ENCODE results near the gene ATL3.
"Not testable (repeated sequence)": the region's sequence is repeated elsewhere in the genome, so short reads cannot be mapped to it uniquely, and the experiment has no call there.

The ATL3 gene

DNA sequence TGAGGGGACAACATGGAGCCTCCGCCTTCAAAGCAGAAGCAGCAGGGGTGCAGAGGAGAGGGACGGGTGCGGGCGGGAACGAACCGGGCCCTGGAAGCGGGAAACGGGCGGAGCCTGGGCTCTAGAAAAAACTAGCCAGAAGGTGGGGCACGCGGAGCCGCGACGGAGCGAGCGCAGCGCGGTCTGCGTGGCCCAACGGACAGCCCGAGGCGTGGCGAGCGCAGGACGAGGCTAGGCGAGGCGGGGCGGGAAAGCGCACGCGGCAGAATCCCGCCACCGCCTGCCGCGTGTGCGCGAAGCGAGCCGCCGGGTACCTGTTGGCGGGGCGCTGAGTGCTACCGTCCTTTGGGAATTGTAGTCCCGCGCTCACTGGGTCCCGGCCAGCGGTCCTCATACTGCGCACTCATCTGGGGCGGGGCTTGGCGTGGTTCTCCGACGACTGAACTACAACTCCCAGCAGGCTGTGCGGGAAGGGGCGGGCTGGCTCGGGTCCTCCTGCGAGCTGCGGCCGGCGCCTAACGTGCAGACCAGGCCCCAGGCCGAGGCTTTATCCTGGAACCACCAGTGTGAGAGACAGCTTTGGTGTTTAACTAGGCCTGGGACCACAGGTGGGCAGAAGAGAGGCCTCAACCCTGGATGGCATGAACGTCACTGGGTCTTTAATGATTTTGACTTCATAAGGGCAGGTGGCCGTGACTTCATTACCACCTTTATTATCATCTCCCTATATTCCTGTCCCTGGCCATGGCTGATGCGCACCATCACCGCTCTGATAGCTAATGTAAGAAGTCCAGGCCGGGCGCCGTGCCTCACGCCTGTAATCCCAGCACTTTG, at the start of gene ATL3:
Gene ATL3, minus strand, starts transcription at position 55 of the 834 bp plus-strand sequence. Its CDS starts 41 bp downstream, at position 14.
- peak; percentile 91 for DNase-seq (ENCODE audit: low spot score)

- no peak for DNase-seq (ENCODE audit: low spot score)
Observed at GRCh38 chr11:63720611-63721010, 49.4 kb upstream of the ATL3 start.

DNA sequence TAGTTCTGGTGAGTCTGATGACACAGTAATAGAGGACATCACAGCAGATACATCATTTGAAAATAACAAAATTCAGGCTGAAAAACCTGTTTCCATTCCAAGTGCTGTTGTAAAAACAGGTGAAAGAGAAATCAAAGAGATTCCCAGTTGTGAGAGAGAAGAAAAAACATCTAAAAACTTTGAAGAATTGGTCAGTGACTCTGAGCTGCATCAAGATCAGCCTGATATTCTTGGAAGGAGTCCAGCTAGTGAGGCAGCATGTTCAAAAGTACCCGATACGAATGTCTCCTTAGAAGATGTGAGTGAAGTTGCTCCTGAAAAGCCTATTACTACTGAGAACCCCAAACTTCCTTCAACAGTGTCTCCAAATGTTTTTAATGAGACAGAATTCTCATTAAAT, 48.8 kb upstream of the ATL3 start:
- no peak for DNase-seq (ENCODE audit: low spot score)

- DNase-seq (ENCODE audit: low spot score): no peak
Observed at GRCh38 chr11:63719001-63719400, 47.8 kb upstream of the ATL3 start.

DNA sequence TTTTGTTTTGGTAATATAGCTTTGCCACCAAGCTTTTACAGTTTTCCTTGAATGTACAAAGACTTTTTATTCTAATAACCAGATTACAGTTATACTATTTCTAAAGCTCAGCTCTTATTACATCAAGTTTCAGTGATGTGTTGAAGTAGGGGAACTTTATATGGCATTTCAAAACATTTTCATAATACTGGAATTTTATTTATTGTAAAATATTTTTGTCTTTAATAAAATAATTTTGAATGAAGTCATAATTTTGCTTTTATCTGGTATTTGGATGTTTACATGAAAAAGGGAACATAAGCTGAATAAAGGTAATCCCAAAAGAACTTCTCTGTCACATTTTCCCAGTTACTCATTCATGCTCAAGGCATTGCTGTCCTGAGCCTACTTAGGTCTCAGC, 44.9 kb upstream of the ATL3 start:
- DNase-seq (ENCODE audit: low spot score): no peak

GRCh38 chr11:63713766-63714165, 42.6 kb upstream of the ATL3 start:
- DNase-seq (ENCODE audit: low spot score): no peak

- DNase-seq (ENCODE audit: low spot score): no peak
Observed at GRCh38 chr11:63711838-63712237, 40.7 kb upstream of the ATL3 start.

DNA sequence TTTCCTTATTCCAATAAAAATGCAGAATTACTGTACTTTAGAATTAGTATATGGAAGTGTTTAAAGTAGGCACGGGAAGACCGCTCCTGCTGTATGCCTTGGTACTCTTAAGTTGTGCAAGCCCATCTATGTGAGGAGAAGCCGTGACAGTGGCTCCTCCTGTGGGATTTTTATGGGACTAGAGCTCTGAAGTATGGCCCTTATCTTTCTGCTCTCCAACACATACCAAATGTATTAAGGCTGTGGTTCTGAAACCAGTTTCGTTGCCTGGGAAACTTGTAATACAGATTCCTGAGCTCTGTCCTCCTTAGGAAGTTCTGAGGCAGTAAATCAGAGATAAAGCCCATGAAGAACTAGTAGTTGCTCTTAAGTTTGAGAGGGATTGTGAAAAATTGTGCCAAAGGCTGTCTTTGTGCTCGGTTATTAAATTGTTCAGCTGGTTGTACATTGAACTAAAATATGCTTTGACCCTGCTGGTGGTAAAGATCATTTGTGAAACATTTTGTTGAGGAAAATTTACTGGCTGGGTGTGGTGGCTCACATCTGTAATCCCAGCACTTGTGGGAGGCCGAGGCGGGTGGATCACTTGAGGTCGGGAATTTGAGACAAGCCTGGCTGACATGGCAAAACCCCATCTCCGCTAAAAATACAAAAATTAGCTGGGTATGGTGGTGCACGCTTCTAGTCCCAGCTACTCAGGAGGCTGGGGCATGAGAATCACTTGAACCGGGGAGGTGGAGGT, 39.5 kb upstream of the ATL3 start:
- DNase-seq (ENCODE audit: low spot score): no peak

DNA sequence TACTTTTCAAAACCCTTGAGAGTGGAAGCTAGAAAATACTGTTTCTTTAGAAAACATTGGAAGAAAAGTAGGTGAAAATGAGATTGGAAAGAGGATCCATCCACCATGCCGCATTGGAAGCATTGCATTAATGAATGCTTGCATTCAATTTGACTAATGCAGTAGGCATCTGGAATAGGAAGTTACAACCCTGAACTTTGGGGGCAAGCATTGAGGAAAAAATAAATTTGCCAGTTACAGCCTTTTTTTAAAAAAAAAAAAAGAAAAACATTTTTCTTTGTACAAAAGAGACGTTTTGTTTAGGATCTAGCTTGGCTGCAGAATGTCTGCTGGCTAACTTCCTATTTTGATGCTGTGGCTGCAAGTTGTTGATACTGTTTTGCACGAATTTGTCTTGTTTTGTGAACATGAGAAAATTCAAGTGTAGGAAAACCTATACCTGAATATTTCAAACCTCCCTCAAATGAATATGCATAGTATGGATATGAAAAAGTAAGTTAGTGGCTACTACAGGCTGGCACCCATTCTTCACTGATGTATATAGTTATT, 38.2 kb upstream of the ATL3 start:
- no peak for DNase-seq (ENCODE audit: low spot score)

- no peak for DNase-seq (ENCODE audit: low spot score)
Observed at GRCh38 chr11:63708764-63709163, 37.6 kb upstream of the ATL3 start.

- DNase-seq (ENCODE audit: low spot score): no peak
Observed at GRCh38 chr11:63705526-63705925, 34.4 kb upstream of the ATL3 start.

DNA sequence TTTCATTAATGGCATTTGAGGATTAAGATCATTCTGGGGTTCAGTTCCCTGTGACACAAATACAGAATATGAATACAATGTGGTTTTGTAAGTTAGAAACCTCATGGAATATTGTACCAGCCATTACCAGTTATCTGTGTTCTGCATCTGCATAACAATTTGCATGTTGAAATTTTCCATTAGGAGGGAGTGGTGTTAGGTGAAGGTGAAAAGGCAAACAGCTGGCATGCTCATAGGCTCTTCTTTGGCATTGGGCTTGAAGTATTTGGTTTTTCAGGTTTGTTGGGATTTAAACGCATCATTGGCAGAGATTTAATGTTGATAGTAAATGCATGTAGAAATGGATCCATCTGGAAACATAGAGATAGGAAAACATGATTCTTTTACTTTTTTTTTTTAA, 28.7 kb upstream of the ATL3 start:
- DNase-seq (ENCODE audit: low spot score): peak; percentile 39

GRCh38 chr11:63698976-63699733, 28.0 kb upstream of the ATL3 start:
- DNase-seq (ENCODE audit: low spot score): no peak

DNA sequence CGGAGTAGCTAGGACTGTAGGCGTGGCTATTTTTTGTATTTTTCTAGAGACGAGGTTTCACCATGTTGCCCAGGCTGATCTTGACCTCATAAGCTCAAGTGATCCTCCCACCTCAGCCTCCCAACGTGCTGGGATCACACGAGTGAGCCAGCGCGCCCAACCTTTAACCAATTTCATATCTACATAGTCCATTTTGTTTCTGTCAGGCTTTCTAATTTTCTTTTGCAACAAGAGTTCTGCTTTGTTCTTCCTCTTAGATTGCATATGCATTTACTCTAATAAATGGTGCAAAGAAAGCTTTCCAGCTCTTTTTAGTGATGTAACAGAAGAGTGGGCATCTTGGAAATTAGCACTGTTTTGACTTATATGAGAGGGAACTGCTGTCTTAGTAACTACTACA, 23.4 kb upstream of the ATL3 start:
- DNase-seq (ENCODE audit: low spot score): no peak

DNA sequence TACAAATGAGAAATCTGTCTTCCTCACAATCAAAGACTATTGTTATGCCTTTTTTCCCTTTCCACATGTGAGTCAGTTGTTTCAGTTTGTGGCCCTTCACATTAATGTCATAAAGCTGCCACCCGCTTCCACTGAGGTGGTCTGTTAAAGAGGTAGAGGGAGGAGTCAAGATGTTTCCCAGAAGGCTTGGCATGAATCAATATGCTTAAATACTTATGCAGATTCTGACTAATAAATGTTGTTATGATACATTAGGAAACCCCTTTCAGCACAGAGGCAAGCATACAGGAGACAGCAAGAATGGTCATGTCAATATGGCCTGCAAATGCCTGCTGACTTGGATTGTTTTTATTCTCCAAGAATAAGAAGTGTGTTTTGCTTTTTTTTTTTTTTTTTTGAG, 16.7 kb upstream of the ATL3 start:
- peak; percentile 32 for DNase-seq (ENCODE audit: low spot score)

GRCh38 chr11:63686926-63687325, 15.8 kb upstream of the ATL3 start:
- no peak for DNase-seq (ENCODE audit: low spot score)

- not testable (repeated sequence) for DNase-seq (ENCODE audit: low spot score)
Observed at GRCh38 chr11:63685158-63685721, 14.1 kb upstream of the ATL3 start.

DNA sequence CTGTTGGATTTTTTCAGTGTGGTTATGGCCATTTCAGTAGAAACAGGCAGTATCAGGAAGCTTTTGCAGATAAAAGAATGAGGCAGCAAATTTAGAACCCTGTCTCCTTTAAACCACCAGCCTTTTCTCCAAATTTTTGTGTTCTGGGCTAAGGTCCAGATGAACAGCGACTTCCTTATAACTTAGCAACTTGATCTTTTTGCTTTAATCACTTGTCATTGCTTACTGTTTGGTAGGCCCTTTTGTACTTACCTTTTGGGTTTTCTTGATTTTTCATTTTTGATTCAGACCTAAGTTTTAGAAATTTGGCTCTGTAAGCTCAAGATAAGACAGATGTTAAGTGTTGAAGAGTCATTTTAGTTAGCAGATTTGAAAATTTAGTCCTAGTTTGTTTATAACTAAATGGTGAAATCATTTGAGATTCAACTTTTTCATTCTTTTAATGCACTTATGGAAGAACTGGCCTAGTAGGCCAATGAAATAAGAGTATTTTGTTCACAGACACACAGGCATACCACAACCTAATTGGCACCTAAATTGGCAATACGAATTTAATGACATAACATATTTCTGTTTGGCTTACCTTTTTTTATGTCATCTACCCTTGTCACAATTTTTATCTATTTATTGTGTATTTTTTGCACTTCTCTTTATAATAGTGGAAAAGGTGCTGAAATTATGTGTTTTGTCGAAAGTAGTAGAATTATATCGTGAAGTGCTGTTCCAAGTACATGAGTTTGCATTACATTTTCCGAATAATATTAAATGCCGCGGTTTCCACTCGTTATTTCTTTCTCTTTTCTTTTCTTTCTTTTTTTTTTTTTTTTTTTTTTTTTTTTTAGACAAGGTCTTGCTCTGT, 12.2 kb upstream of the ATL3 start:
- peak; percentile 48 for DNase-seq (ENCODE audit: low spot score)

DNA sequence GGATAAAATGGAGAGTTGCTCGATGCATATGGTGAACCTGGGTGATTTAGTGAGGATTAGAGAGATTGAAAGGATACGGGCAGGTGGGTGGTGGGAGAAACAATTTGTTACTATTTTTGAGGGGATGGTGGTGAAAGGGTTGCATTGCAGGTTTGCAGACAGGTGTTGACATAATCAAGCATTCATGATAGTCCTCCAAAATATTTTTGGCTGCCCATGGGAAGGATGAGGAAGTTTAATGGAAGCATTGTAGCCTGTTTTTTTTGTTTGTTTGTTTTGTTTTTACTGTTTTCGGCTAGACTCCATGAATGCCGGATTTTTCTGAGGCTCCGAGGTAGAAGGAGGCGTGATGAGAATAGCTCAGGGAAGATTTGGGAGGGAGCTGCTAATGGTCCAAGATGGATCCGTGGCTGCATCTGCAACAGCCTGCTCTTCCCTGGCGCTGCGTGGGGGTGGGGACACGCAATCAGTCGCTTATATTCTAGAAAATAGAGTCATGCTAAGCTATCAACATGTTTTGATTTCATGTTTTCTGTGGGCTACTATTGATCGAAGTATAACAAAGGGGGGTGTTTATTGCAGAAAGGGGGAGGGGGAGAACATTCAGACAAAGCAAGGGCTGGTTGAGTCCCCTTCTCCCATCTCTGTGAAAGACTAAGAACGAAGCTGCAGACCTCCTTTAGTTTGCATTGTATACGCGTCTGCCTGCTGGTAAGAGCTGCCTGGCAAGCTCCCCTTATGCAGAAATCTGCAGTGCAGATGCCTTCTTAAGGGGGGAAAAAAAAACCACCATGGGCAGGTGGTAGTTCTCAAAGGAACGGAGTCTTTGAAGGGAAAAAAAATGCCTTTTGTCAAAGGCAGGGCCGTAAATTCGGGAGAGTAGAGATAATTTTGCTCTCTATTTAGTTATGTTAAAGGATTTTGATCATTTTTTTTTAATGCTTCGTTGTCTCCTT, 11.2 kb upstream of the ATL3 start:
- DNase-seq (ENCODE audit: low spot score): peak; percentile 77
